ENCODE data around the gene MAIP1.
A peak's percentile ranks its signal among the peaks of the same experiment; 100 is the strongest.

Gene MAIP1

DNA sequence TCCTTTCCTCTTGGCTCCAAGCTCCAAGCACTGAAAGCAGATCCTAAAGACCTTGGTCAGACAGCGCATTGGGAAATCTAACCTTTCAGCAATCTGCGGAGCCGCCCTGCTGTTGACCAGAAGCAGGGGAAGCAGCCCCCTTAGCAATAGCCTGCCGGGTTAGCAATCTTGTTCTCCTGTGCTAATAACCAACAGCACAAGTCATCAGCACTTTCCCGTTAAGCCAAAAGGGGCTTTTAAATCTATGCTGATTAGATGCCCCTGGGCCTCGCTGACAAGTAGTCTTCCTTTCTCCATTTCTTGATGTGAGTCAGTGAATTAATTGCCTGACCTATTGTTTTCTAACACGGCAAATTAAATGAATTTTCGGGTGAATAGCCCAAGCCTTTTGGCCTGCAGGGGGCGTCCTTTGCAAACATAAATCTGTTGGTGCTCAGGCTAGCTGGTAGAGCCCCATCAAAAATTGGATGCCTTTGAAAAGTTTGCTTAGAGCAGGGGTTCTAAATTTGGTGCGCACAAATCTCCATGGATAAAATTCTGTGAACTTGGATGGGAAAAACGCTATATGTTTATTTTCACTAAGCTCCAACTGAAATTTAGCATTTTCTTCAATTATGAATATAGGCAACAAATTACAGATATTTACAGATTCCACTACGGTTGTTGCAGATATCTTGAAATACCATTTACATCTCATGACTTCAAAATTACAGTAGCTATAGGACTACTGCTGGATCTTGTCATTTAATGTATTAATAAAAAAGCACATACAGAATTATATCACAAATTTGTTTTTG lies 24.6 kb downstream of the MAIP1 start:
- H3K4me2 ChIP-seq (ENCODE audit: low read length) = peak overlapping the region; percentile 87
- peak; percentile 74 to 94 for DNase-seq
- peak overlapping the region; percentile 17 for H4K8ac ChIP-seq (ENCODE audit: low read depth, low read length)

DNA sequence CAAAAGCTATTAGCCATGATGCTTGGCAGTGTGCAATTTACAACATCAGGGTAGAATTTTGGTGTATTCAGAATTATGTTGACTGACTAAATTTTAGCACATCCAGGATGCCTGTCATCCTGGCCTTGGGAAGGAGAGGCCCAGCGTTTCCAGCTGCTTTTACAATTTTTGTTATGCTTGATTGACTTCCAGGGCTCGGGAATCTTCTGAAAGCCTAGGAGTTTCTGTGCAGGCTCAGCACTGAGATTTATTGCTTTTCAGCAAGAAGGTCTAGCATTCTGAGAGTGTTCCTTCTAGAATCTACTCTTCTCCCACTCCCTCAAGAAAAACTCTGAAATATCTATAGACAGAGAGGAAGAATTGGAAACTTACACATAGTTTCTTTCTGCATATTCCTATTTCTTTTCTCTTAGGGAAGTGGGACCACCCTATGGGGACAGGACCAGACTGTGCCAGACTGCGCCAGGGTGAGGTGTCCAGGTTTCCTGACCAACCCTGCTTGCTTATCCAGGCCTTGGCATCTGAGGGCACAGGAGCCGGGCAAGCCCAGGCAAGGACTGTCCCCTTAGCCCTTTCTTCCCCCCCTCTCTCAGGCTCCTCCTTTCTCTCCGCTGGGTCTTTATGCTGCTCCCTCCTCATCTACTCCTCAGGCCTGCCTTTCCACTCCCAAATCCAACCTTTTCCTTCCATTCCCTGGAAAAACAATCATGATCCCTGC lies 26.9 kb downstream of the MAIP1 start:
- no peak overlapping the region for H2AK5ac ChIP-seq (ENCODE audit: low read length)
- H2AFZ ChIP-seq (ENCODE audit: insufficient read depth, low read length, poor library complexity) = no peak overlapping the region
- no peak overlapping the region for H3K9ac ChIP-seq (ENCODE audit: low read length)
- H3K27ac ChIP-seq (ENCODE audit: low read depth, low read length) = no peak overlapping the region
- no peak overlapping the region for H2BK12ac ChIP-seq (ENCODE audit: low read length)
- no CpG with 5 or more reads among the region's 5 CpGs for WGBS (ENCODE audit: extremely low coverage, insufficient coverage, insufficient read length)
- no peak for DNase-seq
- no peaks in the 10 kb centered on the region for H3K36me3 ChIP-seq (ENCODE audit: control insufficient read depth in 1 of 2, insufficient read depth in 2 of 2, low read length in 2 of 2)
- no peak overlapping the region for H3K4me3 ChIP-seq (ENCODE audit: low read depth, low read length)
- no peak overlapping the region for H3K4me2 ChIP-seq (ENCODE audit: low read length)
- peak overlapping the region; percentile 5 for H4K91ac ChIP-seq (ENCODE audit: low read depth, low read length)
- H3K27me3 ChIP-seq (ENCODE audit: insufficient read depth, low read length) = no peaks in the 10 kb centered on the region
- peaks cover 0 to 2% of the 10 kb centered on the region in 2 experiments for H3K4me1 ChIP-seq (ENCODE audit: control insufficient read depth in 1 of 2, insufficient read depth in 2 of 2, low read length in 2 of 2)
- H2BK120ac ChIP-seq (ENCODE audit: insufficient read depth, low read length, poor library complexity) = no peak overlapping the region
- no peak overlapping the region for H3K23ac ChIP-seq (ENCODE audit: low read length)
- no peak overlapping the region for H4K8ac ChIP-seq (ENCODE audit: low read depth, low read length)
- no peaks in the 10 kb centered on the region for H3K9me3 ChIP-seq (ENCODE audit: insufficient read depth, low read depth, low read length)
- no peak overlapping the region for H3K18ac ChIP-seq (ENCODE audit: low read length)
- H3K79me1 ChIP-seq (ENCODE audit: low read length) = peaks cover 2% of the 10 kb centered on the region
- no peak overlapping the region for H4K12ac ChIP-seq (ENCODE audit: low read depth, low read length)
- H3K14ac ChIP-seq (ENCODE audit: low read length) = no peak overlapping the region
- no peak overlapping the region for H2BK5ac ChIP-seq (ENCODE audit: low read depth, low read length, poor library complexity)
- no peaks in the 10 kb centered on the region for H3K79me2 ChIP-seq (ENCODE audit: control insufficient read depth, insufficient read depth, low read length, poor library complexity)
- H3K4ac ChIP-seq (ENCODE audit: low read depth, low read length) = no peak overlapping the region

More for the DNA sequence above, 24.6 kb downstream of the MAIP1 start:
- no peak overlapping the region for H3K23ac ChIP-seq (ENCODE audit: low read length)
- no peak overlapping the region for H2AK5ac ChIP-seq (ENCODE audit: low read length)
- no peak overlapping the region for H2BK5ac ChIP-seq (ENCODE audit: low read depth, low read length, poor library complexity)
- no peak overlapping the region for H3K4me3 ChIP-seq (ENCODE audit: low read depth, low read length)
- no peak overlapping the region for H3K14ac ChIP-seq (ENCODE audit: low read length)
- no peak overlapping the region for H4K12ac ChIP-seq (ENCODE audit: low read depth, low read length)
- H2BK12ac ChIP-seq (ENCODE audit: low read length) = peak overlapping the region; percentile 39
- no peak overlapping the region for H3K9ac ChIP-seq (ENCODE audit: low read length)
- H3K9me3 ChIP-seq (ENCODE audit: insufficient read depth, low read depth, low read length) = no peaks in the 10 kb centered on the region
- H3K36me3 ChIP-seq (ENCODE audit: control insufficient read depth in 1 of 2, insufficient read depth in 2 of 2, low read length in 2 of 2) = no peaks in the 10 kb centered on the region
- no peaks in the 10 kb centered on the region for H3K79me1 ChIP-seq (ENCODE audit: low read length)
- H3K18ac ChIP-seq (ENCODE audit: low read length) = no peak overlapping the region
- H3K27ac ChIP-seq (ENCODE audit: low read depth, low read length) = no peak overlapping the region
- no peak overlapping the region for H4K91ac ChIP-seq (ENCODE audit: low read depth, low read length)
- no peaks in the 10 kb centered on the region for H3K27me3 ChIP-seq (ENCODE audit: insufficient read depth, low read length)
- WGBS (ENCODE audit: extremely low coverage, insufficient coverage, insufficient read length) = no CpG with 5 or more reads among the region's 12 CpGs
- no peaks in the 10 kb centered on the region for H3K79me2 ChIP-seq (ENCODE audit: control insufficient read depth, insufficient read depth, low read length, poor library complexity)
- H2BK120ac ChIP-seq (ENCODE audit: insufficient read depth, low read length, poor library complexity) = no peak overlapping the region
- peaks cover 0 to 2% of the 10 kb centered on the region in 2 experiments for H3K4me1 ChIP-seq (ENCODE audit: control insufficient read depth in 1 of 2, insufficient read depth in 2 of 2, low read length in 2 of 2)
- H3K4ac ChIP-seq (ENCODE audit: low read depth, low read length) = no peak overlapping the region
- no peak overlapping the region for H2AFZ ChIP-seq (ENCODE audit: insufficient read depth, low read length, poor library complexity)

DNA sequence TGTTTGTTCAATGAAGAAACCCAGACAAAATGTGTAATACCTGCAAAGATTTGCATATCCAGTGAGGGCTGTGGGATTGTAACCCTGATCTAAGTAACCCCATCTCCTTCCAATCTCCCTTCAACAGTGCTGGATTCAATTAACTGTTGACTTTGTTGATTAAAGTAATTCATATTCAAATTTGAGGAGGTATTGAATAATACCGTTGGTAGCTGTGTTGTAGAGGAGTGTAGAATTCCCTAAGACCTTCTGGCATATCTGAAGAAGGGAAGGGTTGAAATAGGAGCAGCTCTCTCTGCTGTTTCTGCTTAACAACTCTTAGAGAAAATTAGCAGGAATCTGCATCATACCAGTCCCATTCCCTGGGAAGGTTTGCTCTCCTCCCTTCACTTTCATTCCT lies 28.2 kb downstream of the MAIP1 start:
- no peak overlapping the region for H4K91ac ChIP-seq (ENCODE audit: low read depth, low read length)
- no peaks in the 10 kb centered on the region for H3K9me3 ChIP-seq (ENCODE audit: insufficient read depth, low read depth, low read length)

DNA sequence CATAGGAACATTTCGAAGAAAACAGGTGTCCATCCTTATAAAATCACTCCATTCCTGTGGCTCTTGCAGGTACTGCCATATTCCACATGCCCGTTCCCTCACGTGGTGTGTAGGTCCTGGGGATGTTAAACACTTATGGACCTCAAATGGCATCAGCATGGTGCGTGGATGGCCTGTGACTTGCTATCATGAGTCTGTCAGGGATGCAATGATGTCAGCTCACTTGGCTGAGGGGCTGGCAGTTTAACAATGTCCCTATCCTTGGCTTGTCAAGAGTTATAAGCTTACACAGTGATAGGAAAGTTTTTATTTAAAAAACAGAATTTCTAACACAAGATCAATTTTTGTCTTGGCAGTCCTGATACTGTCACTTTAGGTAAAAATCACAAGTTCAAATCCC lies 28.8 kb downstream of the MAIP1 start:
- no peak for DNase-seq
- Histone ChIP-seq H3K23ac (ENCODE audit: low read length) (no peak overlapping the region), H4K12ac (ENCODE audit: low read depth, low read length) (no peak overlapping the region), H3K18ac (ENCODE audit: low read length) (no peak overlapping the region), H3K9ac (ENCODE audit: low read length) (no peak overlapping the region), H3K14ac (ENCODE audit: low read length) (no peak overlapping the region), H3K9me3 (ENCODE audit: insufficient read depth, low read depth, low read length) (no peaks in the 10 kb centered on the region), H2BK12ac (ENCODE audit: low read length) (no peak overlapping the region), H2AK5ac (ENCODE audit: low read length) (no peak overlapping the region), H3K4me2 (ENCODE audit: low read length) (no peak overlapping the region), H4K8ac (ENCODE audit: low read depth, low read length) (no peak overlapping the region), H2BK120ac (ENCODE audit: insufficient read depth, low read length, poor library complexity) (no peak overlapping the region), H3K79me2 (ENCODE audit: control insufficient read depth, insufficient read depth, low read length, poor library complexity) (no peaks in the 10 kb centered on the region), H4K91ac (ENCODE audit: low read depth, low read length) (peak overlapping the region; percentile 7), H3K4me1 (ENCODE audit: control insufficient read depth in 1 of 2, insufficient read depth in 2 of 2, low read length in 2 of 2) (peaks cover 0 to 2% of the 10 kb centered on the region in 2 experiments), H3K27ac (ENCODE audit: low read depth, low read length) (no peak overlapping the region), H2AFZ (ENCODE audit: insufficient read depth, low read length, poor library complexity) (no peak overlapping the region), H3K4me3 (ENCODE audit: low read depth, low read length) (no peak overlapping the region), H3K79me1 (ENCODE audit: low read length) (peaks cover 2% of the 10 kb centered on the region), H2BK5ac (ENCODE audit: low read depth, low read length, poor library complexity) (no peak overlapping the region), H3K36me3 (ENCODE audit: control insufficient read depth in 1 of 2, insufficient read depth in 2 of 2, low read length in 2 of 2) (no peaks in the 10 kb centered on the region), H3K4ac (ENCODE audit: low read depth, low read length) (no peak overlapping the region), H3K27me3 (ENCODE audit: insufficient read depth, low read length) (no peaks in the 10 kb centered on the region)
- no CpG with 5 or more reads among the region's 4 CpGs for WGBS (ENCODE audit: extremely low coverage, insufficient coverage, insufficient read length)

More for the DNA sequence above, 28.2 kb downstream of the MAIP1 start:
- no CpG with 5 or more reads among the region's 1 CpG for WGBS (ENCODE audit: extremely low coverage, insufficient coverage, insufficient read length)
- Histone ChIP-seq H2AFZ (ENCODE audit: insufficient read depth, low read length, poor library complexity) (no peak overlapping the region), H2BK12ac (ENCODE audit: low read length) (no peak overlapping the region), H2BK120ac (ENCODE audit: insufficient read depth, low read length, poor library complexity) (no peak overlapping the region), H2BK5ac (ENCODE audit: low read depth, low read length, poor library complexity) (no peak overlapping the region), H4K12ac (ENCODE audit: low read depth, low read length) (no peak overlapping the region), H4K8ac (ENCODE audit: low read depth, low read length) (no peak overlapping the region), H3K36me3 (ENCODE audit: control insufficient read depth in 1 of 2, insufficient read depth in 2 of 2, low read length in 2 of 2) (no peaks in the 10 kb centered on the region), H3K23ac (ENCODE audit: low read length) (no peak overlapping the region), H3K9ac (ENCODE audit: low read length) (no peak overlapping the region), H3K18ac (ENCODE audit: low read length) (no peak overlapping the region), H3K79me1 (ENCODE audit: low read length) (peaks cover 2% of the 10 kb centered on the region), H3K4me1 (ENCODE audit: control insufficient read depth in 1 of 2, insufficient read depth in 2 of 2, low read length in 2 of 2) (peaks cover 0 to 2% of the 10 kb centered on the region in 2 experiments), H3K27me3 (ENCODE audit: insufficient read depth, low read length) (no peaks in the 10 kb centered on the region), H2AK5ac (ENCODE audit: low read length) (no peak overlapping the region), H3K4ac (ENCODE audit: low read depth, low read length) (no peak overlapping the region), H3K4me3 (ENCODE audit: low read depth, low read length) (no peak overlapping the region), H3K14ac (ENCODE audit: low read length) (no peak overlapping the region), H3K4me2 (ENCODE audit: low read length) (no peak overlapping the region), H3K79me2 (ENCODE audit: control insufficient read depth, insufficient read depth, low read length, poor library complexity) (no peaks in the 10 kb centered on the region), H3K27ac (ENCODE audit: low read depth, low read length) (no peak overlapping the region)
- DNase-seq = no peak
